CD8-positive, alpha-beta memory T cell (primary cell): Measurements from ENCODE around the gene CXCR3. TPM values are rescaled to one million over a fixed set of nuclear protein-coding genes. Genes with fewer than 3 reads are reported as not detected.
A peak's percentile ranks its signal among the peaks of the same experiment; 100 is the strongest.

Experiments
- CTCF ChIA-PET: fragments of 350-600 bp; sonication (Branson Sonifier 250); formaldehyde crosslinking; loops from one replicate; lab custom pipeline; 2021; ENCODE audit warnings: antibody characterized with exemption; lab: Charles Lee
- POLR2A ChIA-PET: fragments of 350-600 bp; sonication (Branson Sonifier 250); formaldehyde crosslinking; loops from one replicate; lab custom pipeline; 2021; ENCODE audit warnings: antibody characterized with exemption; lab: Charles Lee
- DNase-seq, 5 donors: peaks; one replicate each; pipeline versions ENCODE4 v3.0.0 to v3.0.0-alpha.2; 2020 to 2022; ENCODE audit warnings: mixed read lengths in 1 of 5
- H3K27ac ChIP-seq: one replicate; pipeline ENCODE4 v1.7.0; 2013; ENCODE audit warnings: low read depth, mild to moderate bottlenecking, low read length, moderate library complexity
- H3K27me3 ChIP-seq: 2 replicates; pipeline ENCODE4 v1.7.0; 2013; ENCODE audit warnings: low read length, mild to moderate bottlenecking; ENCODE audit not compliant: insufficient read depth, poor library complexity, severe bottlenecking
- H3K36me3 ChIP-seq: 2 replicates; pipeline ENCODE4 v1.7.0; 2013; ENCODE audit warnings: mild to moderate bottlenecking, low read length, moderate library complexity; ENCODE audit not compliant: insufficient read depth
- H3K4me1 ChIP-seq: 2 replicates; pipeline ENCODE4 v1.7.0; 2013; ENCODE audit warnings: mild to moderate bottlenecking, low read length, moderate library complexity; ENCODE audit not compliant: insufficient read depth
- H3K4me3 ChIP-seq: 2 replicates; pipeline ENCODE4 v1.7.0; 2013; ENCODE audit warnings: mild to moderate bottlenecking, low read length
- H3K9me3 ChIP-seq: 2 replicates; pipeline ENCODE4 v1.7.0; 2013; ENCODE audit warnings: mild to moderate bottlenecking, low read length
- H3K27ac Mint-ChIP-seq, 8 donors: one replicate each; pipeline ENCODE4 v1.8.0; 2020 to 2021; ENCODE audit warnings: mixed read lengths in 8 of 8, mild to moderate bottlenecking in 6 of 8, inconsistent platforms in 3 of 8, moderate library complexity in 3 of 8
- H3K27me3 Mint-ChIP-seq, 2 donors: one replicate each; pipeline ENCODE4 v1.8.0; 2020 to 2021; ENCODE audit warnings: mixed read lengths in 2 of 2, mild to moderate bottlenecking in 1 of 2, moderate library complexity in 1 of 2
- H3K36me3 Mint-ChIP-seq, 3 donors: one replicate each; pipeline ENCODE4 v1.8.0; 2020 to 2021; ENCODE audit warnings: mixed read lengths in 3 of 3, inconsistent platforms in 1 of 3, mild to moderate bottlenecking in 1 of 3
- H3K4me1 Mint-ChIP-seq, 3 donors: one replicate each; pipeline ENCODE4 v1.8.0; 2020 to 2021; ENCODE audit warnings: mixed read lengths in 3 of 3, inconsistent platforms in 1 of 3, mild to moderate bottlenecking in 1 of 3
- H3K4me3 Mint-ChIP-seq, 7 donors: one replicate each; pipeline ENCODE4 v1.8.0; 2020 to 2021; ENCODE audit warnings: mixed read lengths in 7 of 7, mild to moderate bottlenecking in 6 of 7, moderate library complexity in 4 of 7, inconsistent platforms in 2 of 7
- H3K9me3 Mint-ChIP-seq, 5 donors: one replicate each; pipeline ENCODE4 v1.8.0; 2020 to 2022; ENCODE audit warnings: mixed read lengths in 5 of 5, mild to moderate bottlenecking in 3 of 5, moderate library complexity in 2 of 5, inconsistent platforms in 1 of 5
- polyA plus RNA-seq: library from polyadenylated mRNA; unstranded; fragments of 300-500 nt; fragmentation: Illumina TruSeq; gene quantifications from one replicate; pipeline ENCODE4 v1.2.3, GENCODE V29; 2021
- total RNA-seq, 2 experiments: library from RNA; stranded (reverse); gene quantifications; one replicate each; pipeline ENCODE4 v1.2.3, GENCODE V29; 2021

Gene CXCR3
- total and polyA plus RNA-seq, 3 experiments from 2014 or later = 66.1 to 220 (median 69.3) TPM

DNA sequence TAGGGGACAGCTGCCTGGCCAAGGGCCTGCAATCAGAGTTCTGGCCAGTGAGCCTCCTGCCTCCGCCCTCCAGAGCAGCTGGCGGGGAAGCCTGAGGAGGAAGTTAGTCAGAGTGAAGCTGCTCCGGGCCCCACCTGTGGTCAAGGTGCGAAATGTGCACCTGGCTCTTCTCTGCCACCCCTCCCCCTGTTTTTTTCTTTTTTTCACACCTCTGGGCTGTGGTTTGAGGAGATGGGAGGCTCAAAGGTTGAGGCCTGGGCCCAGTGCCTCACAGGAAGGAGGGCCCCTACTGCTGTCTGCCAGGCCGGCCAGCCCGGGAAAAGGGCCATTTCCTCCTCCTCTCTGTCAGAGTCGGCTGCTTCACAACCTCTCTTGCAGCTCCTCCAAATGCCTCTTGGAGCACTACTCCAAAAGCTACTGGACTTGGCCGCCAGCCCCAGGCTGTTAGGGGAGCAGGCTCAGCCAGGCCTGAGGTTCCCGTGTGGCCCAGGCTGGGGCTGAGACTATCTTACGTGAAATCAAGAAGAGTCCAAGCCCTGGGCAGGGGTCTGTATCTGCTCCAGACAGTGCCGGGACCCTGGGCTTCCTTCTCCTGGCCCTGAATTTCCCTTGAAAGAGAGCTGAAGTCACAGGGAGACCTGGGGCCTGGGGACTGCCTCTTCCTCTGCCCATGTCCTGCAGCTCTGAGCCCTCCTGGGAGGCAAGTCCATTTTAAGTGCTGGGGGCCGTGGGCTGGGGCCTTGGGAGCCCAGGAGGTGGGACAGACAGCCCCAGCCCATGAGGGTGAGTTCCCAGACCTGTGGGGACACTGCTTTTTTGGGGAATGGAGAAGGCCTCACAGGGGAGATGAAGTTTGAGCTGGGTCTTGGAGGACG lies 4.5 kb upstream of the CXCR3 start:
- Mint-ChIP-seq H3K36me3 (peaks cover 0 to 7% (median 0%) of the 10 kb centered on the region in 3 donors), H3K27ac (peak overlapping the region; percentile 95 to 100 (median 95)), H3K4me1 (peaks cover 65 to 72% (median 70%) of the 10 kb centered on the region in 3 donors), H3K4me3 (peak overlapping the region; percentile 74 to 91 (median 83)), H3K9me3 (peaks cover 0 to 3% (median 0%) of the 10 kb centered on the region in 5 donors), H3K27me3 (peaks cover 0 to 3% of the 10 kb centered on the region in 2 donors)
- Histone ChIP-seq H3K36me3 (no peaks in the 10 kb centered on the region), H3K27ac (peak overlapping the region; percentile 57), H3K4me3 (peak overlapping the region; percentile 36), H3K9me3 (no peaks in the 10 kb centered on the region), H3K27me3 (no peaks in the 10 kb centered on the region), H3K4me1 (peaks cover 61% of the 10 kb centered on the region)
- DNase-seq = peak; percentile 57 to 90 (median 67)
- ChIA-PET POLR2A (interaction anchor here (0.5 to 1.3 kb wide), 6 partner anchors 15 to 195 kb away, joined by 3 to 5 read pairs (median 4); partner anchors contain the start of gene OGT), CTCF (interaction anchor here (0.7 to 3.8 kb wide), 7 partner anchors 14 to 88 kb away, joined by 3 to 24 read pairs (median 5); no protein-coding TSS in a partner anchor)

DNA sequence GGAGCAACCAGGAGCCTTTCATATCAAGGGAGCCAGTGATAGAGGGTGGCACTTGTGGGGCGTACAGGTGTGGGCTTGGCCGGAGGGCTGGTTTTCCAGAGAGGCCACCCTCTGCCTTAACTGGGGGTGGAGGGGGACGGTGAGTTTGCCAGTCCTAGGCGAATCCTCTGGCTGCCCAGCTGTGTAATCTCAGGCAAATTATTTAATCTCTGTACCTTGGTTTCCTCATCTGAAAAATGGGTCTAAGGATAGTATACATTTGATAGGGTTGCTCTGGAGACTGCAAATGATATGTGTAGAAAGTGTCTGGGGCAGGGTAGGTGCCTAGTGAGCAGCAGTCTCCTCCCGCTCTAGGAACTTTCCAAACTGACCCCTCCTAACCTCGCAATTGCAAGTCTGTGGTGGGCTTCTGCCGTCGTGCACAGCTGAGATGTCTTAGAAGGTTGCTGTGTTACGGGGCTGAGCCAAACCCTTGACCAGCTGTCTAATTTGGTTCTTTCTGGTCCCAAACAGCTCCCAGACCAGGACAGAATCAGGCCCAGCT lies 3.8 kb upstream of the CXCR3 start:
- Mint-ChIP-seq H3K4me3 (peak overlapping the region; percentile 74 to 91 (median 83)), H3K27ac (peak overlapping the region; percentile 95 to 100 (median 95)), H3K36me3 (peaks cover 0 to 13% (median 0%) of the 10 kb centered on the region in 3 donors), H3K27me3 (peaks cover 0 to 3% of the 10 kb centered on the region in 2 donors), H3K4me1 (peaks cover 70 to 80% (median 71%) of the 10 kb centered on the region in 3 donors), H3K9me3 (peaks cover 0 to 3% (median 0%) of the 10 kb centered on the region in 5 donors)
- DNase-seq = no peak
- Histone ChIP-seq H3K4me1 (peaks cover 61% of the 10 kb centered on the region), H3K4me3 (no peak overlapping the region), H3K27me3 (no peaks in the 10 kb centered on the region), H3K27ac (peak overlapping the region; percentile 57), H3K36me3 (no peaks in the 10 kb centered on the region), H3K9me3 (no peaks in the 10 kb centered on the region)
- POLR2A ChIA-PET = interaction anchor here (0.9 to 1.3 kb wide), 4 partner anchors 15 to 89 kb away, joined by 3 to 5 read pairs (median 4); partner anchors contain the start of gene OGT
- CTCF ChIA-PET = interaction anchor here (0.7 to 3.8 kb wide), 7 partner anchors 14 to 88 kb away, joined by 3 to 24 read pairs (median 4); no protein-coding TSS in a partner anchor

- DNase-seq = no peak
- peaks cover 0 to 18% (median 0%) of the 10 kb centered on the region in 3 donors for H3K36me3 Mint-ChIP-seq
- Histone ChIP-seq H3K4me1 (peaks cover 61% of the 10 kb centered on the region), H3K27ac (no peak overlapping the region), H3K27me3 (no peaks in the 10 kb centered on the region), H3K9me3 (no peaks in the 10 kb centered on the region), H3K4me3 (no peak overlapping the region), H3K36me3 (no peaks in the 10 kb centered on the region)
- POLR2A ChIA-PET = interaction anchor here (0.6 to 1.1 kb wide), 3 partner anchors 15 to 17 kb away, joined by 3 to 5 read pairs (median 4); no protein-coding TSS in a partner anchor
- peaks cover 0 to 3% of the 10 kb centered on the region in 2 donors for H3K27me3 Mint-ChIP-seq
- H3K4me1 Mint-ChIP-seq = peaks cover 70 to 82% (median 70%) of the 10 kb centered on the region in 3 donors
- CTCF ChIA-PET = interaction anchor here (1.0 to 3.8 kb wide), 6 partner anchors 13 to 87 kb away, joined by 3 to 24 read pairs (median 6); no protein-coding TSS in a partner anchor
- H3K27ac Mint-ChIP-seq = peak overlapping the region; percentile 95 to 100 (median 95)
- H3K9me3 Mint-ChIP-seq = peaks cover 0 to 3% (median 0%) of the 10 kb centered on the region in 5 donors
- peak overlapping the region; percentile 56 to 86 (median 78) for H3K4me3 Mint-ChIP-seq
Measured at GRCh38 chrX:71621603-71622002, 3.3 kb upstream of the CXCR3 start.

DNA sequence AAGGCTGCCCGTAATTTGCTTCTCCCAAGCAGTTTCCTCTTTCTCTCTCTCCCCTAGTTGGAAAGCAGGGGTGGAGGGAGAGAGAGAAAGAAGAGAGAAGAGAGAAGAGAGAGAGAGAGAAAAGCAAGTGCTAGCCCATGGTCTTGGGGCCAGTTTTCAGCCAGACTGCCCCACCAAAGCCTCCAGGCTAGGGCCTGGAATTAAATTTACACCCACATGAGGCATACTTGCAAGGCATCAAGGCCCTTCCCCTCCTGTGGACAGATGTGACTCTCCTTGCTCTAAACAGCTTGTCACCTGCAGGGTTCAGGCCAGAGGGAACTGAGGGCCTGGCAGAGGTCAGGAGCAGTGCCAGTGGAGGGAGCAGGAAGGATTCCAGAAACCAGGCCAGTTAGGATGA lies 1.7 kb upstream of the CXCR3 start:
- H3K4me3 Mint-ChIP-seq = peak overlapping the region in 6 of 7 donors; percentile 11 to 95 (median 93)
- H3K9me3 ChIP-seq = no peaks in the 10 kb centered on the region

GRCh38 chrX:71619193-71619592 lies 882 bp upstream of the CXCR3 start:
- H3K9me3 Mint-ChIP-seq = peaks cover 0 to 3% (median 0%) of the 10 kb centered on the region in 5 donors
- POLR2A ChIA-PET = no interaction called here
- H3K4me1 ChIP-seq = peaks cover 55% of the 10 kb centered on the region

More for the DNA sequence above, 1.7 kb upstream of the CXCR3 start:
- Mint-ChIP-seq H3K27ac (peak overlapping the region; percentile 95 to 100 (median 95)), H3K27me3 (peaks cover 0 to 8% of the 10 kb centered on the region in 2 donors), H3K9me3 (peaks cover 0 to 3% (median 0%) of the 10 kb centered on the region in 5 donors), H3K4me1 (peaks cover 73 to 88% (median 78%) of the 10 kb centered on the region in 3 donors), H3K36me3 (peaks cover 0 to 34% (median 6%) of the 10 kb centered on the region in 3 donors)
- ChIA-PET POLR2A (interaction anchor here (0.8 kb wide), 1 partner anchor 85 kb away, joined by 3 read pairs; no protein-coding TSS in a partner anchor), CTCF (interaction anchor here (2.0 to 5.5 kb wide), 2 partner anchors 30 to 75 kb away, joined by 4 to 35 read pairs; no protein-coding TSS in a partner anchor)
- no peak overlapping the region for H3K4me3 ChIP-seq
- H3K4me1 ChIP-seq = peaks cover 61% of the 10 kb centered on the region
- DNase-seq = no peak
- peak overlapping the region; percentile 69 for H3K27ac ChIP-seq
- no peaks in the 10 kb centered on the region for H3K36me3 ChIP-seq
- no peaks in the 10 kb centered on the region for H3K27me3 ChIP-seq

GRCh38 chrX:71618787-71619186 lies 476 bp upstream of the CXCR3 start:
- Histone ChIP-seq H3K9me3 (no peaks in the 10 kb centered on the region), H3K4me3 (peak overlapping the region; percentile 60), H3K36me3 (no peaks in the 10 kb centered on the region), H3K27ac (peak overlapping the region; percentile 69), H3K4me1 (peaks cover 51% of the 10 kb centered on the region), H3K27me3 (no peaks in the 10 kb centered on the region)
- H3K4me1 Mint-ChIP-seq = peaks cover 74 to 87% (median 76%) of the 10 kb centered on the region in 3 donors
- H3K9me3 Mint-ChIP-seq = peaks cover 0 to 3% (median 0%) of the 10 kb centered on the region in 5 donors
- peak overlapping the region; percentile 95 to 100 (median 96) for H3K27ac Mint-ChIP-seq
- ChIA-PET CTCF (interaction anchor here (1.8 to 5.5 kb wide), 2 partner anchors 12 to 32 kb away, joined by 4 to 35 read pairs; no protein-coding TSS in a partner anchor), POLR2A (interaction anchor here (0.5 to 1.8 kb wide), 5 partner anchors 18 to 86 kb away, joined by 3 to 9 read pairs (median 6); partner anchors contain the start of gene OGT)
- H3K36me3 Mint-ChIP-seq = peaks cover 0 to 40% (median 6%) of the 10 kb centered on the region in 3 donors
- H3K27me3 Mint-ChIP-seq = peaks cover 0 to 8% of the 10 kb centered on the region in 2 donors
- peak overlapping the region; percentile 91 to 95 (median 93) for H3K4me3 Mint-ChIP-seq
- DNase-seq = no peak

More at GRCh38 chrX:71619193-71619592, 882 bp upstream of the CXCR3 start:
- Mint-ChIP-seq H3K36me3 (peaks cover 0 to 39% (median 6%) of the 10 kb centered on the region in 3 donors), H3K4me3 (peak overlapping the region; percentile 91 to 95 (median 93)), H3K27me3 (peaks cover 0 to 8% of the 10 kb centered on the region in 2 donors), H3K27ac (peak overlapping the region; percentile 95 to 100 (median 96)), H3K4me1 (peaks cover 76 to 90% (median 78%) of the 10 kb centered on the region in 3 donors)
- Histone ChIP-seq H3K4me3 (peak overlapping the region; percentile 60), H3K36me3 (no peaks in the 10 kb centered on the region), H3K27me3 (no peaks in the 10 kb centered on the region), H3K27ac (peak overlapping the region; percentile 69), H3K9me3 (no peaks in the 10 kb centered on the region)
- CTCF ChIA-PET = interaction anchor here (1.8 to 5.5 kb wide), 2 partner anchors 13 to 31 kb away, joined by 4 to 35 read pairs; no protein-coding TSS in a partner anchor
- peak; percentile 31 to 85 (median 44) for DNase-seq

DNA sequence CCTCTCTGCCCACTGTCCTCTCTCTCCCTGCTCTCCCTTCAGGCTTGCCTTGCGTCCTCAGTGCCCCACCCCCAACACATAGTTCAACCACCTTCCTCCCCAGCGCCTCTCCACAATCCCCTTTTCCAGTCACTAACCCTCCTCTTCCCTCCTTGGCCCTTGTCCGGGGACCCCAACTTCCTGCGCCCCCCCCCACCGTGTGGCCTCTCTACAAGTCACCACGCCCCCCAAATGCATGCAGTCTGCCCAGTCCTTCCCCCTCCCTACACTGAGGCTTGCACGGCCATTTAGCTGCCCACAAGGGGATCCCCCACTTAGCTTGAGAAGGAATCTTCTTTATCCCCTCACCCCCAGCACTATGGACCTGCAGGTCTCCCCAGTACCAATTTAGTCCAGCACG lies 569 bp downstream of the CXCR3 start:
- ChIA-PET CTCF (interaction anchor here (1.4 to 5.5 kb wide), 4 partner anchors 9 to 33 kb away, joined by 3 to 35 read pairs (median 8); no protein-coding TSS in a partner anchor), POLR2A (interaction anchor here (0.6 to 1.8 kb wide), 7 partner anchors 19 to 86 kb away, joined by 3 to 9 read pairs (median 5); partner anchors contain the start of gene OGT)
- Histone ChIP-seq H3K27ac (peak overlapping the region; percentile 69), H3K9me3 (no peaks in the 10 kb centered on the region), H3K4me1 (peaks cover 41% of the 10 kb centered on the region), H3K27me3 (no peaks in the 10 kb centered on the region), H3K36me3 (no peaks in the 10 kb centered on the region), H3K4me3 (peak overlapping the region; percentile 60)
- Mint-ChIP-seq H3K4me1 (peaks cover 71 to 87% (median 74%) of the 10 kb centered on the region in 3 donors), H3K27ac (peak overlapping the region; percentile 95 to 100 (median 96)), H3K36me3 (peaks cover 0 to 50% (median 10%) of the 10 kb centered on the region in 3 donors), H3K9me3 (peaks cover 0 to 3% (median 0%) of the 10 kb centered on the region in 5 donors), H3K27me3 (peaks cover 0 to 8% of the 10 kb centered on the region in 2 donors), H3K4me3 (peak overlapping the region; percentile 91 to 95 (median 93))
- DNase-seq = no peak
